Kidney epithelial cell (primary cell): ENCODE data around the gene CNN1. TPM values are rescaled to one million over a fixed set of nuclear protein-coding genes. Genes with fewer than 3 reads are reported as not detected.
A peak's percentile ranks its signal among the peaks of the same experiment; 100 is the strongest.

ENCODE experiments used
- DNase-seq: peaks from one replicate; pipeline ENCODE4 v3.0.0-alpha.2; 2010; ENCODE audit warnings: low read depth
- H3K27me3 ChIP-seq: 2 replicates; pipeline ENCODE4 v1.6.0; 2011; ENCODE audit warnings: low read length; ENCODE audit not compliant: control insufficient read depth, insufficient read depth
- H3K36me3 ChIP-seq: 2 replicates; pipeline ENCODE4 v1.5.1; 2011; ENCODE audit warnings: low read length; ENCODE audit not compliant: control insufficient read depth, insufficient read depth
- H3K4me3 ChIP-seq: 2 replicates; pipeline ENCODE4 v1.5.1; 2011; ENCODE audit warnings: low read depth, mild to moderate bottlenecking, control low read depth, low read length
- CTCF ChIP-seq: IDR thresholded peaks from 2 replicates; pipeline ENCODE4 v1.5.1; 2011; ENCODE audit warnings: mild to moderate bottlenecking, moderate library complexity, low read length, control low read depth, inconsistent platforms; ENCODE audit not compliant: insufficient read depth, poor library complexity, severe bottlenecking
- total RNA-seq: library from RNA; depleted of rRNA; stranded (reverse); fragments of >200 nt; gene quantifications from 2 replicates; pipeline ENCODE4 v1.2.3, GENCODE V29; 2015

The CNN1 gene
- total RNA-seq, 1 donor from 2014 or later: 14.5 TPM

GRCh38 chr19:11505504-11506100 lies 33.0 kb upstream of the CNN1 start, which contains the start of gene ZNF653:
ZNF653 (minus strand) TSS chr19:11505839; CDS start chr19:11505786, 53 bp downstream.
- TF ChIP-seq CTCF: no peak
- H3K4me3 ChIP-seq: peak within 1 kb of the TSS; percentile 82
- no peak for DNase-seq
- no peaks in the 10 kb centered on the region for H3K27me3 ChIP-seq
- no peaks in the 10 kb centered on the region for H3K36me3 ChIP-seq

- H3K27me3 ChIP-seq: no peaks in the 10 kb centered on the region
- no peak for DNase-seq
- no peaks in the 10 kb centered on the region for H3K36me3 ChIP-seq
- no peak for TF ChIP-seq CTCF
- H3K4me3 ChIP-seq: peak overlapping the region; percentile 82
Measured at GRCh38 chr19:11506101-11506555, 32.5 kb upstream of the CNN1 start.

GRCh38 chr19:11506967-11507366 lies 31.7 kb upstream of the CNN1 start:
- no peaks in the 10 kb centered on the region for H3K36me3 ChIP-seq
- TF ChIP-seq CTCF: no peak
- no peak for DNase-seq
- H3K4me3 ChIP-seq: no peak overlapping the region
- H3K27me3 ChIP-seq: no peaks in the 10 kb centered on the region

GRCh38 chr19:11507370-11508078 lies 31.1 kb upstream of the CNN1 start:
- Histone ChIP-seq H3K4me3 (no peak overlapping the region), H3K36me3 (no peaks in the 10 kb centered on the region), H3K27me3 (no peaks in the 10 kb centered on the region)
- no peak for TF ChIP-seq CTCF
- no peak for DNase-seq

- no peaks in the 10 kb centered on the region for H3K27me3 ChIP-seq
- no peak for TF ChIP-seq CTCF
- no peak overlapping the region for H3K4me3 ChIP-seq
- no peak for DNase-seq
- no peaks in the 10 kb centered on the region for H3K36me3 ChIP-seq
Measured at GRCh38 chr19:11510444-11510843, 28.2 kb upstream of the CNN1 start.
